Middle frontal gyrus (tissue), 1 donor: ENCODE measurements around the gene FTH1.
"Not testable (repeated sequence)": the region's sequence is repeated elsewhere in the genome, so short reads cannot be mapped to it uniquely, and the experiment has no call there.

Source experiments
- DNase-seq: peaks from one replicate; pipeline ENCODE4 v3.0.0-alpha.2; 2015; ENCODE audit warnings: low spot score; ENCODE audit errors: extremely low spot score

Gene FTH1

DNA sequence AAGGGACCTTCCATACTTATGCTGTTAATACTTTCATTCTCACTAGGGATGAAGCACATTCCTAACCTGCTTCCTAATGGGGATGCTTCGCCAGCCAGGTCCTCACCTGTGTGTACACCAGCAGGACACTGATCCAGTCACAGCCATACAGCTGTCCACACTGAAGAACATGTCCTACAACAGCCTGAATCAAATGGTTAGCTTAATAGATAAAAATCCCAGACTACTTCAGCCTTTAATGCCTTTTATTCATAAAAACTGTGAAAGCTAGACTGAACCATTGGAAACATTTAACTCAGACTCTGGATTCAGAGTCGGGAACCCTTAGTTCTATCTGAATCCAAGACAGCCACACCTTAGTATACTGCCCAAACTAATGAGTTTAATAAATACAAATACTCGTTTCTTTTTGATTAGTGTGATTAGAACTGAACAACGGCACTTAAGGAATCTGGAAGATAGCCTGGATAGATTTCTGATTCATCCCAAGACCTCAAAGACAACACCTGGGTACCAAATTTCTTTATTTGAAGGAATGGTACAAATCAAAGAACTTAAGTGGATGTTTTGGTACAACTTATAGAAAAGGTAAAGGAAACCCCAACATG is 3.3 kb downstream of the FTH1 start:
- DNase-seq: no peak

DNA sequence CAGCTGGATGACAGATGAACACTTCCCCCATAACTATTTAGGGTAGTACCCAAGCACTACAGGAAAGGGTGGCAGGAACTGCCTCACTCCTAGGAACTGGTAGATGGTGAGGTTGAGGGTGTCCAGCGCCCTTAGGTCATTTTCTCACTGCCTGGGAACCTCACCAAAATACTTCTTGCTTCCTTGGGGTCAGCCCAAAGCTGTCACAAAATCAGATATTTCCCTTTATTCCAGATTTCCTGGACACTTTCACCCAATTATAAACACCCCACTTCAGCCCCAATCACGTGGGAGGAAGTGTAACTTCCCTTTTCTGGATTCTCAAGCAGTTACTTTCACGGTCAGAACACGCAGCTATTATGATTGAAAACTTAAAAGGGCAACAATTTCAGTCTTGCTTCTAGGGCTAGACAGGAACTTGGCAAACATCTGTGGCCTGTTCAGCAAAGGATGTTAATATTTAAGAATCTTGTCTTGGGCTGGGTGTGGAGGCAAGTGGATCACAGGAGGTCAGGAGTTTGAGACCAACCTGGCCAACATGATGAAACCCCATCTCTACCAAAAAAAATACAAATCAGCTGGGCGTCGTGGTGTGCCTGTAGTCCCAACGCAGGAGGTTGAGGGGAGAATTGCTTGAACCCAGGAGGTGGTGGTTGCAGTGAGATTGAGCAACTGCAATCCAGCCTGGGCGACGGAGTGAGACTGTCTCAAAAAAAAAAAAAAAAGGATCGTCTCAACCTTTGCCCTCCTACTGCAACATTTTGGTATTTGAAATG is 4.0 kb downstream of the FTH1 start:
- no peak for DNase-seq

DNA sequence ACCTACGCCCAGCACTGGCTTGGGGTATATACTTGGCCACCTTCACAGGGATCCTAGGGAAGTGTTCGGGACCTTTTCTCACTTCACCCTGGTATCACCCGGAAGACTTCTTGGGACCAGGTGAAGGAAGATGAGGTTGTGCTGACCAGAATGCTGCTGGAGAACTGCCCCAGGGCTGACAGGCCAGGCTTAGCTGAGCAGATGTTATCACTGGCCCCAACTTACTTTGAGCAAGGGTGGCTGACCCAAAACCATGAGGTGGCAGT is 4.5 kb downstream of the FTH1 start:
- DNase-seq: no peak

- no peak for DNase-seq
Measured at GRCh38 chr11:61962213-61963015, 5.0 kb downstream of the FTH1 start.

GRCh38 chr11:61961570-61962212 is 5.7 kb downstream of the FTH1 start:
- DNase-seq: no peak

DNA sequence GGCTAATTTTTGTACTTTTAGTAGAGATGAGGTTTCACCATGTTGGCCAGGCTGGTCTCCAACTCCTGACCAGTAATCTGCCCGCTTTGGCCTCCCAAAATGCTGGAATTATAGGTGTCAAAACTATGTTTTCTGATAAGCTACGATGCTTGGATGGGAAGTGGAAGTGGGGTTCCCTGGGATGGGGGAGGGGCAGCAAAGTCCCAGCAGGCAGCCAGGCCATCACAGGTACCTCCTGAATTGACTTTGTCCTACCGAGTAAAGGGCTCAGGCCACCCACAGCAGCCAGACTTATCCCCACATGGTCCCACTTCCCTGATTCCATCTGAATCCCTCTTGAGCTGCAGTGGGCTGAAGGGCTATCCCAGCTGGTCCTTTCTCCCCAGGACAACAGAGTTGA is 6.9 kb downstream of the FTH1 start:
- DNase-seq: no peak

- DNase-seq: no peak
Measured at GRCh38 chr11:61959678-61960077, 7.8 kb downstream of the FTH1 start.

GRCh38 chr11:61959114-61959513 is 8.3 kb downstream of the FTH1 start:
- DNase-seq: no peak

DNA sequence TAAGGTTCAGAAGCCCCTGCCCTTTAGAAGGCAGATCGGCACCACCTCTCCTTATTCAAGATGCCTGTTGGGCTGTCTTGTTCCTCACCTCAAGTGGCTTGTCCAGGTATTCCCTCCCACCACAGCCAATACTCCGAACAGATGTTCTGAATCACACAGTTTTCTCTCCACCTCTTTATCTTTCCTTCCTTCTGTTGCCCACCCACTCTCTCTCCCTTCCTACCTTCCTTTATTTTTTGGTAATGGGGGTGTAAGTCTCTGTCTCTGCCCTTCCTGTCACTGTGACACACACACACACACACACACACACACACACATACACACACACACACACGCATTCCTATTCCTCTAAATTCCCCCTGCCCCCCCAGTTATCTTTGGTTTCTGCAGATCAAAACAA is 8.8 kb downstream of the FTH1 start:
- DNase-seq: no peak

- DNase-seq: no peak
Measured at GRCh38 chr11:61957021-61957770, 10.2 kb downstream of the FTH1 start.

DNA sequence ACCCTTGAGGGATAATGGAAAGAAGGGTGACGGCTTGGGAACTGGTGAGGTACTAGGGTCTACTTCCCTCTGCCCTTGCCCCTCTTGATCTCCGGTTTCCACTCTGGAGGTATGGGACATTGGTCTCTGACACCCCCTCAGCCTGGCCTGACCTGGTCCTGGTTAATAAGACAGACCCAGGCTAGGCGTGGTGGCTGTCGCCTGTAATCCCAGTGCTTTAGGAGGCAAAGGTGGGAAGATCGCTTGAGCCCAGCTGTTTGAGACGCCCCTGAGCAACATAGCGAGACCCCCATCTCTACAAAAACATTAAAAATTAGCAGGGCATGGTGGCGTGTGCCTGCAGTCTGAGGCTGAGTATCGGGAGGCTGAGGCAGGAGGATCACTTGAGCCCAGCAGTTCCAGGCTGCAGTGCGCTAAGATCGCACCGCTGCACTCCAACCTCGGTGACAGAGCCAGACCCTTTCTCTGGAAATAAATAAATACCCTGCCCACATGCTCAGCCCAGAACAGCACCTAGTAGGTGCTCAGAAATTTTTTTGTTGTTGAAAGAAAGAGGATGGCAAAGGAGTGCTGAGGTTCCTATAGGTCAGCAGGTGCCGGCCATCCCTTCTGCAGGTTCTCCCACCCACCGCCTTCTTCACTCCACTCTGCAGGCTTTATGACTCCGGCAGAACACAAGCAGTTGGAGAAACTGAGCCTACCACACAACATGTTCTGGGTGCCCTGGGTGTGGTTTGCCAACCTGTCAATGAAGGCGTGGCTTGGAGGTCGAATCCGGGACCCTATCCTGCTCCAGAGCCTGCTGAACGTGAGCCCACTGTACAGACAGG is 11.0 kb downstream of the FTH1 start:
- DNase-seq: no peak

DNA sequence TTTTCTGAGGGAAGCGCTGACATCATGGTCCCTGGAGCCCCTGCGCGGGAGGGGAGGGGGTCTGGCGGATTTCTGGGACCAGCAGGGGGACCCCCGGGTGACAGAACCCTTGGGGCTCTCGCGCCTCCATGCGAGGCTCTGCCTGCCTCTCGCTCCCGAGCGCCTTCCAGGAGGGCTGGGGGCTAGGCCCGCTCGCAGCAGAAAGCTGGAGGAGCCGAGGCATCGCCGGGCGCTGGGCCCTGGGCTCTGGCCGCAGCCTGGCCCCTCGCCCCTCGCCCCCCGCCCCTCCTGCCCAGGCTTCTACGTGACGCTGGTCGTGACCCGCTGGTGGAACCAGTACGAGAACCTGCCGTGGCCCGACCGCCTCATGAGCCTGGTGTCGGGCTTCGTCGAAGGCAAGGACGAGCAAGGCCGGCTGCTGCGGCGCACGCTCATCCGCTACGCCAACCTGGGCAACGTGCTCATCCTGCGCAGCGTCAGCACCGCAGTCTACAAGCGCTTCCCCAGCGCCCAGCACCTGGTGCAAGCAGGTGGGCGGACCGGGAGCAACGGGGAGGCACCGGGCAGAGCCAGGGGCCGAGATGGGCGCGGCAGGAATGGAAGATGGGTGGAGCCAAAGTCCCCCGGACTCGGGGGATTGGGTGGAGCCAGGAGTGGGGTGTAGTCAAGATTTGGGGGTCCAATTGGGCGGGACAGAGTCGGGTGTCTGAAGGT is 11.9 kb downstream of the FTH1 start:
- no peak for DNase-seq

DNA sequence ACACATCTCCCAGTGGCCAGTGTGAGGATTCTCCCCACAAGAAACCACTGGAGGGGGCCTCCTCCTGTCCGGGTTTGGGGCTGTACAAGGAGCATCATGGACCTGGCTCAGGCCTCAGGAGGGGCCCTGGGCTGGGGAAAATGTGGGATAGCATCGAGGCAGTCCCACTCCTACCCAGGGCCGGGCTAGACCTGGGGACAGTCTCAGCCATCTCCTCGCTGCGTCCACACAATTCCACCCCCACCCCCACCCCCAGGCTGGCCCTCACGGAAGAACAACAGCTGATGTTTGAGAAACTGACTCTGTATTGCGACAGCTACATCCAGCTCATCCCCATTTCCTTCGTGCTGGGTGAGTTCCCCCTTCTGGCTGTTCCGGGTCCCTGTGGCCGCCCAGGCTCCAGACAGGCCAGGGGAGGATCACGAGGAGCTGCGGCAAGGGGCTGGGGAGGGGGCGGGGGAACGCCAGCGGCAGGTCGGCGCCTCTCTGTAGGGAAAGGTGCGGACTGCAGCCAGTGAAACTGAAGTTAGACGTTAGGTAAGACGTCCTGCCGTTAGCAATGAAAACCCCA is 12.5 kb downstream of the FTH1 start:
- no peak for DNase-seq

DNA sequence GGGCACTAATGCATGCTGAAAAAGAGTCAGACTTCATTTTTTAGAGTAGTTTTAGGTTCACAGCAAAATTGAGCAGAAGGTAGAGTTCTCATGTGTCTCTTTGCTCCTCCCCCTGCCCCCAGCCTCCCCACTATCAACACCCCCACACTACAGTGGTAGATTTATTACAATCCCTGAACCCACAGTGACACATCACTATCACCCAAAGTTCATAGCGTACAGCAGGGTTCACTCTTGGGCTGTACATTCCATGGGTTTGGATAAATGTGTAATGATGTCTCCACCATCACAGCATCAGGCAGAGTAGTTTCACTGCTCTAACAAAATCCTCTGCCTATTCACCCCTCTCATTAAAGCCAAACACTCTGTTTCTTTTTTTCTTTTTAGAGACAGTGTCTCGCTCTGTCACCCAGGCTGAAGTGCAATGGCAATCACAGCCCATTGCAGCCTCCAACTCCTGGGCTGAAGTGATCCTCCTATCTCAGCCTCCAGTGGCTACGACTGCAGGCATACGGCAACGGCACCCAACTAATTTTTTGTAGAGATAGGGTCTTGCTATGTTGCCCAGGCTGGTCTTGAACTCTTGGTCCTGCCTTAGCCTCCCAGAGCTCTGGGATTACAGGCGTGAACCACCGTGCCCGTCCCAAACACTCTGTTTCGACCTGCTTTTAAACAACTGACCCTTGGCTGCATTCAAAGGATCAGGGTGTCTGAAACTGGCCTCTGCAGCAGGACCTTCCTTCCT is 13.2 kb downstream of the FTH1 start:
- DNase-seq: no peak

DNA sequence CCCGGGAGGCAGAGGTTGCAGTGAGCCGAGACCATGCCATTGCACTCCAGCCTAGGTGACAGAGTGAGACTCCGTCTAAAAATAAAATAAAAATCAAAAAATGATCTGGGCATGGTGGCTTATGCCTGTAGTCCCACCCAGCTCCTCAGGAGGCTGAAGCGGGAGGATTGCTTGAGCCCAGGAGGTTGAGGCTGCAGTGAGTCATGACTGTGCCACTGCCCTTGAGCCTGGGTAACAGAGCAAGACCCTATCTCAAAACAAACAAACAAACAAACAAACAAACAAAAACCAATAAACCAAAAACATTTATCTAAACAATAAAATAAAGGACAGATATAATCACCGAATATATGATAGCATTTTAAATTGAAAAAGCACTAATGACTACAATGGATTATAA is 13.8 kb downstream of the FTH1 start:
- not testable (repeated sequence) for DNase-seq

DNA sequence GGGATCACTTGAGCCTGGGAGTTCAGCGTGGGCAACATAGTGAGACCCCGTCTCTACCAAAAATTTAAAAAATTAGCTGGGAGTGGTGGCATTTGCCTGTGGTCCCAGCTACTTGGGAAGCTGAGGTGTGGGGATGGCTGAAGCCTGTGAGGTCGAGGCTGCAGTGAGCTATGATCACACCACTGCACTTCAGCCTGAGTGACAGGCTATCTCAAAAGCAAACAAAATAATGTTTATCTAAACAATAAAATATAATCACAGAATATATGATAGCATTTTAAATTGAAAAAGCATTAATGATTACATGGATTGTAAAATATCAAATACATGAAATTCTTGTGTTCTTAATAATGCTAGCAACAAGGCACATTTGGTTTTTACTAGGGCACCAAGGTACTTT is 14.6 kb downstream of the FTH1 start:
- no peak for DNase-seq

GRCh38 chr11:61951484-61952135 is 15.8 kb downstream of the FTH1 start:
- DNase-seq: no peak

- DNase-seq: no peak
Measured at GRCh38 chr11:61950035-61950547, 17.3 kb downstream of the FTH1 start, which contains the start of gene BEST1. TSS of gene BEST1 (plus strand) at chr11:61950351. CDS start at chr11:61951807, 1,456 bp downstream.
